SIG-M5 (cell line): ENCODE results near the gene MAP3K9.

Experiments
- DNase-seq: peaks from one replicate; lab custom pipeline; 2025; lab: John Stamatoyannopoulos, UW

The MAP3K9 gene

GRCh38 chr14:70698288-70698687, 111.0 kb downstream of the MAP3K9 start:
- DNase-seq = no peak

- DNase-seq = no peak
Observed at GRCh38 chr14:70697701-70698100, 111.6 kb downstream of the MAP3K9 start.

- DNase-seq = no peak
Observed at GRCh38 chr14:70696026-70696425, 113.3 kb downstream of the MAP3K9 start.

GRCh38 chr14:70692210-70692609, 117.1 kb downstream of the MAP3K9 start:
- peak; percentile 53 for DNase-seq

- no peak for DNase-seq
Observed at GRCh38 chr14:70685474-70686197, 123.7 kb downstream of the MAP3K9 start.

GRCh38 chr14:70683983-70684382, 125.3 kb downstream of the MAP3K9 start:
- DNase-seq = no peak

- DNase-seq = no peak
Observed at GRCh38 chr14:70680748-70681147, 128.6 kb downstream of the MAP3K9 start.

- no peak for DNase-seq
Observed at GRCh38 chr14:70677341-70677740, 132.0 kb downstream of the MAP3K9 start.
